Measurements from ENCODE around the gene PDZD7. TPM values are rescaled to one million over a fixed set of nuclear protein-coding genes. Genes with fewer than 3 reads are reported as not detected.

PDZD7 gene
- total and polyA plus RNA-seq, 9 of the 15 experiments (the other 6 are each of a cell fraction or from before 2014, with no cell fraction given) = 0.04 to 0.24 (median 0.08) TPM; not detected in 3

DNA sequence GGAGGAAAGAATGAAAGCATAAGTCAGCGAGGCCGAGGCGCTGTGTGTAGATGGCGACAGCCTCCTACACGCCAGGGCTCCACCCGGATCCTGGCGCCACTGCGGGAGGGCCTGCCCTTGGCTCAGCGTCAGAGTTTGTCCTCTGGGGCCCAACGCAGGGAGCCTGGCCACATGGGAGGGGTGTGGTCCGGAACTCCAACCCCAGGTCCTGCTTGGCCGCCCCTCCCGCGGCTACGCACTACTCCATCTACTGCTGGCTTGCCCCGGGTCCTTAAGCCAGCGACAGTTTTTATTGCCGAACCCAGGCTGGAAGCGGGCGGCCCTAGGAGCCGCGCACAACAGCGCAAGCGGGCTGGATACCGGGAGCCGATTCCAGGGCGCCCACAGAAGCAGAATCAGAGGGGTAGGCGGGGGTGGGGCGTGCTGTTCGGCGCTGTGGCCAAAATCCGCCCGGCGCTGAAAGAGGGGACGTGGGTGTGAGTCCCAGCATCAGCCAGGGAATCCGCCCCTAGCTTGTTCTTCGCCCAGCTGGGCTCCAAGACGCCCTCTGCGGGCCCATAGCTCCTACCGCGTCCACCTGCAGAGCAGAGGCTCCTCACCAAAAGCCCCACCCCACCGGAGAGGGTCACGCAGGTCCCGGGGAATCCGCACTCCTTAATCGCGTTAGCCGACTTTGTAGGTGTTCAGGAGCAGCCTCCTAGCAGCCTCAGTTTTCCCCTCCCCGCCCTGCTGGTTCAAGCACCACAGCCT, 35.4 kb upstream of the PDZD7 start (continued):
- no peak for TF ChIP-seq SMAD1 (IDR thresholded peaks at IDR 0.05; ENCODE audit: low read depth, low read length, partially characterized antibody)
- TF ChIP-seq NBN (IDR thresholded peaks at IDR 0.05; ENCODE audit: low read depth) = peak; percentile 70
- peak; percentile 64 to 72 for TF ChIP-seq NRF1 (conservative IDR thresholded peaks at IDR 0.05 in 1 of 2, IDR thresholded peaks at IDR 0.05 in 1 of 2)
- peak; percentile 85 for TF ChIP-seq RBFOX2 (IDR thresholded peaks at IDR 0.05; ENCODE audit: low read depth, low read length)
- TF ChIP-seq CCAR2 (IDR thresholded peaks at IDR 0.05; ENCODE audit: low read depth, low read length) = no peak
- peak; percentile 53 for TF ChIP-seq TBP (optimal IDR thresholded peaks at IDR 0.05; ENCODE audit: low read depth, low read length)
- TF ChIP-seq, protein P1, sequence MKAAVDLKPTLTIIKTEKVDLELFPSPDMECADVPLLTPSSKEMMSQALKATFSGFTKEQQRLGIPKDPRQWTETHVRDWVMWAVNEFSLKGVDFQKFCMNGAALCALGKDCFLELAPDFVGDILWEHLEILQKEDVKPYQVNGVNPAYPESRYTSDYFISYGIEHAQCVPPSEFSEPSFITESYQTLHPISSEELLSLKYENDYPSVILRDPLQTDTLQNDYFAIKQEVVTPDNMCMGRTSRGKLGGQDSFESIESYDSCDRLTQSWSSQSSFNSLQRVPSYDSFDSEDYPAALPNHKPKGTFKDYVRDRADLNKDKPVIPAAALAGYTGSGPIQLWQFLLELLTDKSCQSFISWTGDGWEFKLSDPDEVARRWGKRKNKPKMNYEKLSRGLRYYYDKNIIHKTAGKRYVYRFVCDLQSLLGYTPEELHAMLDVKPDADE (conservative IDR thresholded peaks at IDR 0.05; ENCODE audit: control insufficient read depth, low read depth, low read length) = 0 out of 2 replicates have a peak, but pooled peaks have one; percentile 57
- TF ChIP-seq NEUROD1 (IDR thresholded peaks at IDR 0.05; ENCODE audit: borderline replicate concordance, low read depth, low read length, partially characterized antibody) = peak; percentile 13
- TF ChIP-seq CCNT2 (IDR thresholded peaks at IDR 0.05; ENCODE audit: borderline replicate concordance, extremely low read depth, insufficient read length, low read depth, low read length) = peak; percentile 74
- peak; percentile 64; the same call in 1 of the 2 replicates for TF ChIP-seq LCOR (CRISPR knock-in tag; IDR thresholded peaks at IDR 0.05)
- peak; percentile 22 for TF ChIP-seq TAF1 (IDR thresholded peaks at IDR 0.05; ENCODE audit: control insufficient read depth, extremely low read depth, insufficient read depth, low read length, severe bottlenecking)
- TF ChIP-seq FOSL1 (tag; conservative IDR thresholded peaks at IDR 0.05) = no peak
- peak; percentile 50; the same call in 1 of the 2 replicates for TF ChIP-seq POLR2H (tag; IDR thresholded peaks at IDR 0.05; ENCODE audit: low read depth)
- TF ChIP-seq ZFX (CRISPR knock-in tag; IDR thresholded peaks at IDR 0.05) = peak; percentile 76
- TF ChIP-seq RCOR1 (IDR thresholded peaks at IDR 0.05; ENCODE audit: borderline replicate concordance in 1 of 2, low read depth in 2 of 2, low read length in 2 of 2) = peak in 1 of 2 experiments; percentile 38; a peak in 2 of 4 replicates
- TF ChIP-seq, protein P2, sequence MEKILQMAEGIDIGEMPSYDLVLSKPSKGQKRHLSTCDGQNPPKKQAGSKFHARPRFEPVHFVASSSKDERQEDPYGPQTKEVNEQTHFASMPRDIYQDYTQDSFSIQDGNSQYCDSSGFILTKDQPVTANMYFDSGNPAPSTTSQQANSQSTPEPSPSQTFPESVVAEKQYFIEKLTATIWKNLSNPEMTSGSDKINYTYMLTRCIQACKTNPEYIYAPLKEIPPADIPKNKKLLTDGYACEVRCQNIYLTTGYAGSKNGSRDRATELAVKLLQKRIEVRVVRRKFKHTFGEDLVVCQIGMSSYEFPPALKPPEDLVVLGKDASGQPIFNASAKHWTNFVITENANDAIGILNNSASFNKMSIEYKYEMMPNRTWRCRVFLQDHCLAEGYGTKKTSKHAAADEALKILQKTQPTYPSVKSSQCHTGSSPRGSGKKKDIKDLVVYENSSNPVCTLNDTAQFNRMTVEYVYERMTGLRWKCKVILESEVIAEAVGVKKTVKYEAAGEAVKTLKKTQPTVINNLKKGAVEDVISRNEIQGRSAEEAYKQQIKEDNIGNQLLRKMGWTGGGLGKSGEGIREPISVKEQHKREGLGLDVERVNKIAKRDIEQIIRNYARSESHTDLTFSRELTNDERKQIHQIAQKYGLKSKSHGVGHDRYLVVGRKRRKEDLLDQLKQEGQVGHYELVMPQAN (IDR thresholded peaks at IDR 0.05; ENCODE audit: borderline replicate concordance) = peak; percentile 27; the same call in 1 of the 2 replicates
- TF ChIP-seq POLR2G (IDR thresholded peaks at IDR 0.05; ENCODE audit: low read depth, low read length) = peak; percentile 84
- TF ChIP-seq SOX6 (IDR thresholded peaks at IDR 0.05) = peak; percentile 29; the same call in 1 of the 2 replicates
- TF ChIP-seq, protein P3, sequence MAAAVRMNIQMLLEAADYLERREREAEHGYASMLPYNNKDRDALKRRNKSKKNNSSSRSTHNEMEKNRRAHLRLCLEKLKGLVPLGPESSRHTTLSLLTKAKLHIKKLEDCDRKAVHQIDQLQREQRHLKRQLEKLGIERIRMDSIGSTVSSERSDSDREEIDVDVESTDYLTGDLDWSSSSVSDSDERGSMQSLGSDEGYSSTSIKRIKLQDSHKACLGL (CRISPR knock-in tag; IDR thresholded peaks at IDR 0.05; ENCODE audit: borderline replicate concordance, poor library complexity, severe bottlenecking) = peak; percentile 33
- TF ChIP-seq HNRNPLL (IDR thresholded peaks at IDR 0.05; ENCODE audit: low read depth, low read length, poor library complexity, severe bottlenecking) = peak; percentile 63
- TF ChIP-seq TARDBP (IDR thresholded peaks at IDR 0.05) = 0 out of 2 replicates have a peak, but pooled peaks have one; percentile 31
- TF ChIP-seq XRCC5 (IDR thresholded peaks at IDR 0.05; ENCODE audit: low read depth, low read length) = 0 out of 2 replicates have a peak, but pooled peaks have one; percentile 64
- peak; percentile 73 for TF ChIP-seq LEF1 (IDR thresholded peaks at IDR 0.05)
- TF ChIP-seq ESRRA (IDR thresholded peaks at IDR 0.05; ENCODE audit: borderline replicate concordance, low read depth) = peak; percentile 91
